A673 (cell line): ENCODE results near the gene OCSTAMP. TPM values are rescaled to one million over a fixed set of nuclear protein-coding genes. Genes with fewer than 3 reads are reported as not detected.

ENCODE experiments used
- BruUV-seq: library from RNA; stranded (reverse); fragments of 400-500 nt; replicated peaks from 2 replicates; lab custom pipeline; 2021; lab: Mats Ljungman, UMichigan
- CTCF ChIA-PET: fragments of 300-600 bp; sonication (Branson Sonifier 250); formaldehyde crosslinking; loops from one replicate; lab custom pipeline; 2022; ENCODE audit warnings: antibody characterized with exemption; lab: Charles Lee
- POLR2A ChIA-PET: fragments of 300-600 bp; sonication (Branson Sonifier 250); formaldehyde crosslinking; loops from one replicate; lab custom pipeline; 2022; ENCODE audit warnings: antibody characterized with exemption; ENCODE audit not compliant: low non-redundant PET; lab: Charles Lee
- DNase-seq: peaks from one replicate; pipeline ENCODE4 v3.0.0-alpha.2; 2015; ENCODE audit warnings: low spot score
- H3K27ac ChIP-seq: fragments of 200-600 bp; sonication (generic); 2 replicates; pipeline ENCODE4 v1.5.1; 2016; ENCODE audit warnings: mixed run types, low read depth, mild to moderate bottlenecking, mixed read lengths, antibody characterized with exemption, low read length; ENCODE audit not compliant: poor library complexity, severe bottlenecking
- H3K27me3 ChIP-seq: fragments of 200-600 bp; sonication (generic); replicated peaks from 2 replicates; pipeline ENCODE4 v1.6.1; 2017; ENCODE audit warnings: mixed run types, low read depth, mild to moderate bottlenecking, mixed read lengths, antibody characterized with exemption, low read length; ENCODE audit not compliant: insufficient read depth, poor library complexity
- H3K36me3 ChIP-seq: fragments of 200-600 bp; sonication (generic); 2 replicates; pipeline ENCODE4 v1.6.1; 2016; ENCODE audit warnings: mixed run types, mild to moderate bottlenecking, mixed read lengths, antibody characterized with exemption, low read length; ENCODE audit not compliant: insufficient read depth, poor library complexity, severe bottlenecking
- H3K4me1 ChIP-seq: fragments of 200-600 bp; sonication (generic); 2 replicates; pipeline ENCODE4 v1.6.1; 2017; ENCODE audit warnings: mixed run types, mild to moderate bottlenecking, mixed read lengths, antibody characterized with exemption, low read length; ENCODE audit not compliant: insufficient read depth, poor library complexity, severe bottlenecking
- H3K4me3 ChIP-seq: fragments of 200-600 bp; sonication (generic); 2 replicates; pipeline ENCODE4 v1.5.1; 2016; ENCODE audit warnings: low read depth, mixed run types, mild to moderate bottlenecking, mixed read lengths, low read length; ENCODE audit not compliant: poor library complexity, severe bottlenecking
- H3K9me3 ChIP-seq: fragments of 200-600 bp; sonication (generic); 2 replicates; pipeline ENCODE4 v1.6.1; 2016; ENCODE audit warnings: mixed run types, low read depth, mild to moderate bottlenecking, mixed read lengths, antibody characterized with exemption, low read length; ENCODE audit not compliant: poor library complexity, severe bottlenecking
- CTCF ChIP-seq: fragments of 300-800, 200-600 bp; sonication (generic); conservative IDR thresholded peaks from 2 replicates; pipeline ENCODE4 v1.5.1; 2017; ENCODE audit warnings: low read depth, mild to moderate bottlenecking, antibody characterized with exemption, low read length, moderate library complexity, mixed read lengths
- EZH2 ChIP-seq: fragments of 200-600 bp; sonication (generic); IDR thresholded peaks from 2 replicates; pipeline ENCODE4 v1.6.1; 2017; ENCODE audit warnings: borderline replicate concordance, low read depth, mild to moderate bottlenecking, mixed read lengths, antibody characterized with exemption, low read length; ENCODE audit not compliant: poor library complexity, severe bottlenecking
- intact Hi-C: fragments of 100-400 bp; cut with micrococcal nuclease; formaldehyde crosslinking; loops from one replicate; pipeline ENCODE4 v1.10.0; 2022; ENCODE audit not compliant: unreplicated experiment
- total RNA-seq: library from RNA; stranded (reverse); gene quantifications from 2 replicates; pipeline ENCODE4 v1.2.3, GENCODE V29; 2021

Gene OCSTAMP
- total RNA-seq, 1 experiment from 2014 or later, result not detected

GRCh38 chr20:46501961-46502360 lies 48.5 kb downstream of the OCSTAMP start:
- no peaks in the 10 kb centered on the region for H3K36me3 ChIP-seq

GRCh38 chr20:46501337-46501942 lies 49.0 kb downstream of the OCSTAMP start:
- BruUV-seq, result no TSS peak
- Histone ChIP-seq H3K4me1 (no peaks in the 10 kb centered on the region), H3K27me3 (no peaks in the 10 kb centered on the region), H3K9me3 (peaks cover 36% of the 10 kb centered on the region), H3K4me3 (no peak overlapping the region), H3K36me3 (no peaks in the 10 kb centered on the region), H3K27ac (no peak overlapping the region)
- TF ChIP-seq CTCF (no peak), EZH2 (no peak)
- intact Hi-C loops, result no loop called here
- ChIA-PET CTCF (no interaction called here), POLR2A (no interaction called here)
- DNase-seq, result no peak

More at GRCh38 chr20:46501961-46502360, 48.5 kb downstream of the OCSTAMP start:
- Histone ChIP-seq H3K9me3 (peaks cover 36% of the 10 kb centered on the region), H3K4me3 (no peak overlapping the region), H3K27ac (no peak overlapping the region), H3K27me3 (no peaks in the 10 kb centered on the region), H3K4me1 (no peaks in the 10 kb centered on the region)
- ChIA-PET POLR2A (no interaction called here), CTCF (no interaction called here)
- no peak for TF ChIP-seq EZH2
- no peak for TF ChIP-seq CTCF
- no peak for DNase-seq
- intact Hi-C loops, result no loop called here
- BruUV-seq, result no TSS peak

- no peaks in the 10 kb centered on the region for H3K4me1 ChIP-seq
- DNase-seq, result no peak
- no peaks in the 10 kb centered on the region for H3K36me3 ChIP-seq
- ChIA-PET CTCF (no interaction called here), POLR2A (no interaction called here)
- H3K4me3 ChIP-seq, result no peak overlapping the region
- TF ChIP-seq CTCF (no peak), EZH2 (no peak)
- intact Hi-C loops, result no loop called here
- no peak overlapping the region for H3K27ac ChIP-seq
- H3K27me3 ChIP-seq, result no peaks in the 10 kb centered on the region
- BruUV-seq, result no TSS peak
- no peaks in the 10 kb centered on the region for H3K9me3 ChIP-seq
Measured at GRCh38 chr20:46494077-46494476, 56.4 kb downstream of the OCSTAMP start.
